HG03520 (cell line): ENCODE results near the gene ATP10A.
"Not testable (repeated sequence)": the region's sequence is repeated elsewhere in the genome, so short reads cannot be mapped to it uniquely, and the experiment has no call there.

ENCODE experiments used
- ATAC-seq: cut with Tn5 transposase; IDR thresholded peaks from one replicate; pipeline ENCODE4 v1.9.1; 2021; ENCODE audit warnings: mild to moderate bottlenecking, moderate library complexity; ENCODE audit not compliant: unreplicated experiment

Gene ATP10A

DNA sequence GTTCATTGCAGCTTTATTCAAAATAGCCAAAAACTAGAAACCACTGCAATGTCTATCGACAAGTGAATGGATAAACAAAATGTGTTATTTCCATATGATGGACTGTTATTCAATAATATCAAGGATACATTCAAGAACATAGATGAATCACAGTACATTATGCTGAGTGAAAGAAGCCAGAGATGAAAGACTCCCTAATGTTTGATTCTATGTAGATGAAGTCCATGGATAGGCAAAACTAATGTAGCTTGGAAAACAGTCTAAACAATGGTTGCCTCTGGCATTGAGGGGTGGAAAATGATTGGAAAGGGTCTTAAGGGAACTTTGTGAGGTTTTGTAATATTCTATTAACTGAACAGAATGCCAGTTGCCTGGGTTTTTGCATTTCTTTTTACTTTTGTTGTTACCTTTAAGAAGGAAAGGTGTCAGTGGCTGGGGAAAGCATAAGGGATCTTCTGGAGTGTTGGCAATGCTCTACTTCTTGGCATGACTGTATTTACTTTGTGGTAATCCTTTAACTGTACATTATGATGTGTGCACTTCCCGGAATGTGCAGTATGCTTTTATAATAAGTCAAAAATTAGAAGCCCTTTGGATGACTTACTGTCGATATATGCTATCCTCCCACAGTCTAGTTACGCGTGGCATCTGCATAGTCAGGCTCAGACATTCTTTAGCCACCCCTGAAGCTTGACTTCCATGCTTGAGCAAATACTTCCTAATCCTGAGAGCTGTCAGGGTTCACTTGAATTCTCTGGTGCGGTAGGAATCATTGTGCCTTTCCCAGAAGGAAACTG lies 20.5 kb upstream of the ATP10A start:
- no peak for ATAC-seq

DNA sequence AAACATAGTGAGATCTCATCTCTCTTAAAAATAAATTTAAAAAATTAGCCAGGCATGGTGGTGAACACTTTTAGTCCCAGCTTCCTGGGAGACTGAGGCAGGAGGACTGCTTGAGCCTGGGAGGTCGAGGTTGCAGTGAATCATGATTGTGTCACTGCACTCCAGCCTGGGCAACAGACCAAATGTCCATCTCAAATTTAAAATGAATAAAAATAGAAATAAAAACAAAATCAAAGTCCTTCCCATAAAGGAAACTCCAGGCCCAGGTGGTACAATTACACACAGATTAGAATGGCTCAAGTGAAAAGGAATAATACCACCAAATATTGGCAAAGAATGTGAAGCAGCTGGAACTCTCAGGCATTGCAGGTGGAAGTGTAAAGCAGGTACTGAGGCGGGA lies 19.3 kb upstream of the ATP10A start:
- no peak for ATAC-seq

DNA sequence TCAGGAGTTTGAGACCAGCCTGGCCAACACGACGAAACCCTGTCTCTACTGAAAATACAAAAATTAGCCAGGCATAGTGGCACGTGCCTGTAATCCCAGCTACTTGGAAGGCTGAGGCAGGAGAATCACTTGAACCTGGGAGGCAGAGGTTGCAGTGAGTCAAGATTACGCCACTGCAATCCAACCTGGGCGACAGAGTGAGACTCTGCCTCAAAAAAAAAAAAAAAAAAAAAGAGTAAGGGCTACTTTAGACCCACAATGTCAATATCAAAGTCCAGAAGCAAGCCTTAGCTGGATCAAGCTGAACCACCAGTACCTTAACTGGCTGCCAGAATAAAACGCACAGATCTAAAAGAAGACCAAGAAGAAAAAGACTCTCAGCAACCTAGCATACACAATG lies 17.8 kb upstream of the ATP10A start:
- not testable (repeated sequence) for ATAC-seq

DNA sequence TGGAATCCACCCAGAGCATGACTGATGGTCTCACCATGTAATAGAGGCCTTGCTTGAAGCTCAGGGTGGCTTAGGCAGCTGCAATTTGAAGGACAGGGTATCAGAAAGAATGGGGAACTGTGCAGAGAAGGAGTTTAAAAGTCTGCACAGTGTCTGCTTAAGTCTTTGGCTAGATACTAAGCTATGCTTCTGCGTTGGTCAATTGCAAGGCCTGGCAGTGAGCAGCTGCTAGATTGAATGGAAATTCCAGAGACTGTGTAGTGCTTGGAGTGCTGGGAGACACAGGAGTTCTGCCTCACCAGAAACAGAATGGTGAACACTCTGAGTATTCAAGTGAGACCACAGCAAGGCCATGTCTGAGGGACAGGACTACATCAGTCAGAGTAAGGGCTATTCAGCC lies 17.3 kb upstream of the ATP10A start:
- no peak for ATAC-seq

DNA sequence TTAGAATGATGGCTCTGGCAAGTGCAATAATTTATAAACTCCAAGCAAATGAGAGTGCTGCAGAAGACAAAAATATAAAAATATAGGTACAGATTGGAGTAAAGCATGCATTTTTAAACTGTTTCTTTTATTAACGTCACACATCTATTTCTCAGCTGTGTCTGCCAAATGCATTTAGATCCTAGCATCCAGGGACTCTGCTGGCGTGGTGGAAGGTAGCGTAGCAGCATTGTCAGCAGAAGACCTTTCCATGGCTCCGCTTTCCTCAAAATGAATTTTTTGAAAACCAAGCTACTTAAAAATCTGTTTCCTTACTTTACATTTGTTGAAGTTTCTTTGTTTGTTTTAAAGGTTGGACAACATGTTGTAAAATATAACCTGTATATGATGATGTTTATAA lies 16.3 kb upstream of the ATP10A start:
- no peak for ATAC-seq

DNA sequence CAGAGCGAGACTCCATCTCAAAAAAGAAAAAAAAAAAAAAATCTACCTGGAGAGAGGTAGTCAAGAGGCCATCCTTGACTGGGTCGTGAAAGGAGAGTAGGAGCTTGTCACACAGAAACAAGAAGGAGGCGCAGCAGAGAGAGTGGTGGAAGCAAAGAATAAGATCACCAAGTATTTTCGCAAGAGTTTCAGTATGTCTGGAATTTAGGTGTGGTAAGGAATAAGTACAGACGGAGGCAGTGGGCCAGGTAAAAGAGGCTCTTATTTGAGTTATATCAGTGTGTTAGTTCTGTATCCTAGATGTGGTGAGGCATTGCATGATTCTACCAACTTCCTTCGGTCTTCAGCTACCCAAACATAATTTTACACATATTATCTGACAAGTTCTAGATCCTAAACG lies 14.6 kb upstream of the ATP10A start:
- ATAC-seq: no peak

DNA sequence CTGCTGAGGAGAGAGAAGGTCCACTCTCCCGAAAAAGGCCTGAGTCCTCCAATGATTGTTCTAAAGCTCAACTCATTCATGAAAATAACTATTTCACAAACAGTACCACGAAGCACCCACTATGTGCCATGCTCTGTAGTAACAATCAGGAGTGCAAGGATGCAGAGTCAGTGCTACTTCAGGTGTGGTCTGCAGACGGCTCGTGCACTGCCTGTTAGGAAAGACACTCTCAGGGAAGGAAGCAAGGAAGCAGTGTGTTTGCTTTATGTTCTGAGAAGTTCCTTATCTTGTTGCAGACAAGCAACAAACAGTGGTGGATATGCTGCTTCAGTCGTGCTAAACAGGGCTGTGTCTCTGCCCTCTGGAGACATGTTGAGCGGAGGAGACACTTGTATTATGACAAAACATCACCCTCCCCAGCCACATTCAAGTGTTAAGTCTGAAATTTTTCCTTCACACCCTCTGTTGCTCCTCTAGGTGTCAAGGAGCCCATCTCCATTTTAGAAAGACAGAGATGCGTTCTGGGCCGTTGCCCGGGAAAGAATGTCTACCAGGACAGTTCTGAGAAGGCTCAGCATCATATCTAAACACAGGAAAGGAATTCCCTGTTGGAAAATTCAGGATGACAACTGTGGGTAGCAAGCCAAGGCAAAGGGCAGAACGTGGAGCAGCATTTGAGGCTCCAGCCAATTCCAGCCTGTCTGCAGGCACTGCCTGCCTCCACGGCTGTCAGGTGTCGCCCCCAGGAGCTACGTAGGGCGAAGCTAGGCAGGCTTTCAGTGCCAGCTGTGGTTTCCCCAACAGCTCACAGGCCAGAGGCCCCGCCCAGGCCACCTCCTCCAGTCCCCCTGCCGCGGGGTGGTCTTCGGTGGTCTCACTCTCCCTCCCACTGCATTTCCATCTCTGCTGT lies 13.4 kb upstream of the ATP10A start:
- no peak for ATAC-seq

- no peak for ATAC-seq
Measured at GRCh38 chr15:25875566-25875965, 12.4 kb upstream of the ATP10A start.

DNA sequence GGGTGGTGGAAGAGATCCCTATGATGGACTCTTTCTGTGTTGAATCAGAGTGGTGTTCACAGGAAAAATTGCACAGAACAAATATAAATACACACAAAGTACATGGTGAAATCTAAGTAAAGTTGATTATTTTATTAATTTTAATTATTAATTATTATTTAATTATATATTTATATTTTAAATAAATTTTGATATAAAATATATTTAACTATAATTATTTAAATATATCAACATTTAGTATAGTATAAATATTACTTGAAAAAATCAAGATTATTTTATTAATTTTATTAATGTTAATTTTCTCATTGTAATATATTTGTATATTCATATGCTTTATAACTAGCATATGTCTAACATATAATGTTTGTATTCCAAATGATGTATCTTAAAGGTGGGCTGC lies 11.3 kb upstream of the ATP10A start:
- no peak for ATAC-seq

DNA sequence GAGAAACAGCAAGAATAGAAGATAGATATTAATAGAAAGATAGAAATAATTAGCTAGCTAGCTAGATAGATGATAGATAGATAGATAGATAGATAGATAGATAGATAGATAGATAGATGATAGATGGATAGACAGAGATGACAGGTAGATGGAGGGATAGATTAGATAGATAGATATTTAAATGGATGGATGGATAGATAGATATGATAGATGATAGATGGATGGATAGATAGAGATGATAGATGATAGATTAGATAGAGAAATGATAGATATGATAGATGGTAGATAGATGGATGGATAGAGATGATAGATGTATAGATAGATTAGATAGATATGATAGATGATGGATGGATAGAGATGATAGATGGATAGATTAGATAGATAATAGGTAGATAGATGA lies 8.3 kb upstream of the ATP10A start:
- no peak for ATAC-seq

DNA sequence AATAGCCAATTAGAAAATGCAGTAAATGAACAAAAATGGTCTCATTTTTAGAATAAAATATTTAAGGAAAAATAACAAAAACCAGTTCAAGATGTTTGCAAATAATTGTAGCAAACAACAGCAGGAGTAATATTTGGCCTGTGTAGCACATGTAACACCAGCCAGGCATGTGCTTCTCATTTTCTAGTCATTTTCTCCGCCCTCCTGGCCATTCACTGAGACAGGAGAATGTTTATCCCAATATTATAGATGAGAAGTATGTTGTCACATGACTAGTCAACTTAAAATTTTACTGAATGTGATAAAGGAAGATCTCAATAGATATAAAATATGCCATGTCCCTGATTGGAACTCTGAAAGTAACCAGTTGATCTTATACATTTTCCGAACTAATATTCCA lies 7.8 kb upstream of the ATP10A start:
- ATAC-seq: no peak

GRCh38 chr15:25869701-25870100 lies 6.6 kb upstream of the ATP10A start:
- ATAC-seq: no peak

GRCh38 chr15:25866874-25867273 lies 3.7 kb upstream of the ATP10A start:
- no peak for ATAC-seq

GRCh38 chr15:25866251-25866650 lies 3.1 kb upstream of the ATP10A start:
- ATAC-seq: no peak

DNA sequence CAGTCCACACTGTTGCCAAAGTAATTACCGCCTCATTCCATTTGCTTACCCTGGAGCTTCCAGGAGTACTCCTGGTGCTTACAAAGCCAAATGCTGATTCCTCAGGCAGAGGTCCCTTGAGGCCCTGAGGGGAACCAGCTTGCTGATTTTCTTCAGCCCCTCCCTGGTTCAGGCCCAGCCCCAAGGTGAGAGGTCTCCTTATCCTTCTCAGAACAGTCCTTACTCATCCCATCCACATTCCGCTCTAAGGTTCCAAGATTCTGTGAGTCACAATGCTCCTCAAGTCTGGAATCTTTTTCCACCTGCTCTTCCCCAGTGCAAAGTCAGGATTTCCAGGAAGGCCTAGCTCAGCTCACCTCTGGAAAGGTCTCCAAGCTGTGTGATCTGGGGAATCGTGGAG lies 1.8 kb upstream of the ATP10A start:
- no peak for ATAC-seq

- no peak for ATAC-seq
Measured at GRCh38 chr15:25863968-25864580, 947 bp upstream of the ATP10A start.

- ATAC-seq: no peak
Measured at GRCh38 chr15:25862472-25863110, 536 bp downstream of the ATP10A start.

DNA sequence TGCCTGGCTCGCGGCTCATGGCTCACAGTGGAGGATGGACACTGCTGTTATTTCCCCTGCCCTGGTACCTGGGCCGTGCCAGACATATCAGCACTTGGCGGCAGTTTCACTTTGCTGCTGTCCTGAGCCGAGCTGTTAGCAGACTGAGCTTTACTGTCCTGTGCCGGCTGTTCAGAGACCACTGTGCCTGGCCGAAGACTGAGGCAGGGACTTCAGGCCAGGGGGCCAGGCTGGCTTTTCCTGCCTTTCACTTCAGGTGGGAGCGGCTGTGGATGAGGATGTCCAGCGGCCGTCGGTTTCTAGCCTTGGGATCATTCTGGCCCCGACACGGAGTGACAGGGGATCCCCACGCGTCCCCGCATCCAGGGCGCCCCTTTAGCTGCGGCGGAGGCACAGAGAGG lies 1.1 kb downstream of the ATP10A start:
- ATAC-seq: no peak

- ATAC-seq: no peak
Measured at GRCh38 chr15:25860885-25861866, 2.0 kb downstream of the ATP10A start.
